ENCODE results near the gene SOWAHB.

DNA sequence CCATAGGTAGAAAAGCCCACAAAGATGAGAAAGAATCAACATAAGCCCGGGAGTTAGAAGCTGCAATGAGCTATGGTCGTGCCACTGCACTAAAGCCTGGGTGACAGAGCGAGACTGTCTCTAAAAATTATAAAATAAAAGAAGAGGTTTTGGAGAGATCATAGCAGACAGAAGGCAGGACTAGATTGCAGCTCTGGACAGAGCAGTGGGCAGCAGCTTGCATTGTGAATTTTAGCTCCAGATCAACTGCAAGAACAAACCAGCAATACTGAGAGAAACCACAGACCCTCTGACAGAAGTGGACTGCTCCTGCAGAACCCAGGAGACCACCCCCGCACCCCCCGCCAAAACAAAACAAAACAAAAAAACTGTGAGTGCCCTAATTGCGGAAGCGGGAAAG lies 30.6 kb downstream of the SOWAHB start:
- TF ChIP-seq POLR2AphosphoS5 (IDR thresholded peaks at IDR 0.05) = no peak
- TF ChIP-seq POLR2A (IDR thresholded peaks at IDR 0.05) = no peak

Measured in upper lobe of left lung (tissue), 4 donors.